HepG2 (cell line): ENCODE data around the gene CBX2. TPM values are rescaled to one million over a fixed set of nuclear protein-coding genes. Genes with fewer than 3 reads are reported as not detected.

Experiments
- ATM ChIP-seq: fragments of 450-650 bp; IDR thresholded peaks from 2 replicates; pipeline ENCODE4 v1.7.1; 2017; ENCODE audit warnings: mild to moderate bottlenecking, borderline replicate concordance
- CENPT ChIP-seq: sonication (generic); formaldehyde crosslinking; IDR thresholded peaks from 2 replicates; pipeline ENCODE4 v1.8.0; 2022; ENCODE audit warnings: low read depth, mild to moderate bottlenecking, moderate library complexity, missing genetic modification reagents
- ETV5 ChIP-seq: IDR thresholded peaks from 2 replicates; pipeline ENCODE4 v1.6.1; 2018; ENCODE audit warnings: missing biosample characterization, missing genetic modification reagents, inconsistent platforms, borderline replicate concordance
- FOXK1 ChIP-seq: sonication (generic); formaldehyde crosslinking; IDR thresholded peaks from 2 replicates; pipeline ENCODE4 v1.4.0; 2020; ENCODE audit warnings: low read depth, missing genetic modification reagents, borderline replicate concordance
- HIVEP1 ChIP-seq: sonication (generic); formaldehyde crosslinking; IDR thresholded peaks from 2 replicates; pipeline ENCODE4 v1.4.0; 2020; ENCODE audit warnings: mild to moderate bottlenecking, missing genetic modification reagents
- NCOR1 ChIP-seq: fragments of 200-600 bp; sonication (generic); IDR thresholded peaks from 2 replicates; pipeline ENCODE4 v1.7.0; 2017; ENCODE audit warnings: antibody characterized with exemption, low read length, borderline replicate concordance
- SIN3B ChIP-seq: fragments of 150-350 bp; IDR thresholded peaks from 2 replicates; pipeline ENCODE4 v1.6.1; 2014; ENCODE audit warnings: low read length
- SIX4 ChIP-seq: sonication (generic); formaldehyde crosslinking; IDR thresholded peaks from 2 replicates; pipeline ENCODE4 v1.4.0; 2020; ENCODE audit warnings: missing genetic modification reagents
- SMAD3 ChIP-seq: sonication (generic); formaldehyde crosslinking; IDR thresholded peaks from 2 replicates; pipeline ENCODE4 v1.4.0; 2020; ENCODE audit warnings: missing genetic modification reagents
- SP2 ChIP-seq: sonication (generic); formaldehyde crosslinking; IDR thresholded peaks from 2 replicates; pipeline ENCODE4 v1.5.1; 2020; ENCODE audit warnings: mild to moderate bottlenecking, missing genetic modification reagents
- ZBTB42 ChIP-seq: sonication (generic); formaldehyde crosslinking; IDR thresholded peaks from 2 replicates; pipeline ENCODE4 v1.5.0; 2020; ENCODE audit warnings: mild to moderate bottlenecking, missing genetic modification reagents
- ZEB1 ChIP-seq: IDR thresholded peaks from 2 replicates; pipeline ENCODE4 v1.6.1; 2012; ENCODE audit warnings: mild to moderate bottlenecking, low read depth, inconsistent platforms; ENCODE audit not compliant: insufficient replicate concordance
- ZFP41 ChIP-seq: sonication (generic); formaldehyde crosslinking; IDR thresholded peaks from 2 replicates; pipeline ENCODE4 v1.4.0; 2020; ENCODE audit warnings: mild to moderate bottlenecking, missing genetic modification reagents, borderline replicate concordance
- ZNF10 ChIP-seq: sonication (generic); formaldehyde crosslinking; IDR thresholded peaks from 2 replicates; pipeline ENCODE4 v1.4.0; 2020; ENCODE audit warnings: mild to moderate bottlenecking, low read depth, missing genetic modification reagents, borderline replicate concordance
- ZNF260 ChIP-seq: sonication (generic); formaldehyde crosslinking; IDR thresholded peaks from 2 replicates; pipeline ENCODE4 v1.4.0; 2020; ENCODE audit warnings: missing genetic modification reagents, low read depth, mild to moderate bottlenecking, borderline replicate concordance
- ZNF33B ChIP-seq: sonication (generic); formaldehyde crosslinking; IDR thresholded peaks from 2 replicates; pipeline ENCODE4 v1.5.1; 2020; ENCODE audit warnings: mild to moderate bottlenecking, missing genetic modification reagents
- ZNF367 ChIP-seq: sonication (generic); formaldehyde crosslinking; IDR thresholded peaks from 2 replicates; pipeline ENCODE4 v1.4.0; 2020; ENCODE audit warnings: missing genetic modification reagents, borderline replicate concordance
- ZSCAN25 ChIP-seq: sonication (generic); formaldehyde crosslinking; IDR thresholded peaks from 2 replicates; pipeline ENCODE4 v1.8.0; 2022; ENCODE audit warnings: mild to moderate bottlenecking, missing genetic modification reagents
- polyA plus RNA-seq, 8 experiments: library from polyadenylated mRNA; depleted of rRNA in 3 of 8; stranded (reverse) in 7 of 8; unstranded in 1 of 8; fragments of >200 nt; fragmentation: Illumina TruSeq in 4 of 8; extraction: Trizol in 4 of 8; gene quantifications; 2 replicates each; pipeline versions ENCODE4 v1.2.1 to v1.2.3, GENCODE V29; 2011 to 2016; ENCODE audit warnings: low read depth in 4 of 8, missing spikeins in 1 of 8, mixed read lengths in 1 of 8; ENCODE audit not compliant: insufficient read depth in 1 of 8
- total RNA-seq, 5 experiments: library from RNA; depleted of rRNA; stranded (reverse); fragments of >200 nt; fragmentation: Illumina TruSeq; extraction: Trizol; gene quantifications; 2 replicates each; pipeline ENCODE4 v1.2.3, GENCODE V29; 2016; ENCODE audit warnings: low read depth in 1 of 5
- TF ChIP-seq, protein P1 (sequence below): sonication (generic); formaldehyde crosslinking; IDR thresholded peaks from 2 replicates; pipeline ENCODE4 v1.4.0; 2020; ENCODE audit warnings: mild to moderate bottlenecking, low read depth, missing genetic modification reagents
- TF ChIP-seq, protein P2 (sequence below): sonication (generic); formaldehyde crosslinking; IDR thresholded peaks from 2 replicates; pipeline ENCODE4 v1.4.0; 2020; ENCODE audit warnings: missing genetic modification reagents
- TF ChIP-seq, protein P3 (sequence below): IDR thresholded peaks from 2 replicates; pipeline ENCODE4 v1.6.1; 2016
- TF ChIP-seq, protein P4 (sequence below): sonication (generic); formaldehyde crosslinking; IDR thresholded peaks from 2 replicates; pipeline ENCODE4 v1.4.0; 2020; ENCODE audit warnings: mild to moderate bottlenecking, missing genetic modification reagents, borderline replicate concordance

The CBX2 gene
- total and polyA plus RNA-seq, 2 of the 13 experiments (the other 11 are each of a cell fraction or from before 2014, with no cell fraction given): 14.5 to 31.1 TPM

DNA sequence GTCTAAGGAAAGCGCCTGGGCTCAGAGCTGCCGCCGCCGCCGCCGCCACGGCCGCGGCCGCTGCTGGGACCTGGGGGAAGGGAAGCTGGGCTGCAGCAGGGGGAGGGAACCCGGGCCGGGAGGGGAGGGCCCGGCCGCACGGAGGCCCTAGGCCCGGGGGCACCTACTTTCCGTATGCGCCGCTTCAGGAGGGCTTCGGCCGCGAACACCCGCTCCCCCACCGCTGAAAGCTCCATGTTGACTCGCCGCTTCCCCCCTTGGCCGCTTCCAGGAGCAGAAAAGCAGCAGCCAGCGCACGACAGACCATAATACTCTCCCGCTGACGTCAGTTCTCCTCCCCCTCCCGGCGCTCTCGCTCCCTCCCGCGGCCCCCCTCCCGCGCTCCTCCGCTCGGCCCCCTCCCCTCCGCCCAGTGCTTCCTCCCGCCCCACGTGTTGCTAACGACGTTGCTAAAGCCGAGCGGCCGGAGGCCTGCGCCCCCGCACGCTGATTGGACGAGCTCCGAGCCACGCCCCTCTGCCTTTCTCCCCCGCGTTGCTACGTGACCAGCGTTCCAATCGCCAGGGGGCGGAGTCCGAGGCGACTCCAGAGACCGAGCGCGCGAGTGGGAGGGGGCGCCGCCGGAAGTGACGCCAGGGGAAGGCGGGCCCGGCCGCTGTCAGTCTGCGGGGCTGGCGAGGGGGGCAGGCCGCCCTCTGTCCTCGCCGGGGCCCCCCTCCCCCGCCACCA, 19.0 kb downstream of the CBX2 start, which contains the start of gene CBX8 (continued):
- TF ChIP-seq SP2 (CRISPR knock-in tag) (peak; percentile 96), ZSCAN25 (CRISPR knock-in tag) (peak; percentile 12; the same call in 1 of the 2 replicates), ETV5 (peak; percentile 34; the same call in 1 of the 2 replicates), CENPT (CRISPR knock-in tag) (no peak), HIVEP1 (CRISPR knock-in tag) (no peak; the same call in 1 of the 2 replicates), SIX4 (CRISPR knock-in tag) (no peak), ATM (no peak), SIN3B (no peak), NCOR1 (no peak), ZNF10 (CRISPR knock-in tag) (no peak), FOXK1 (CRISPR knock-in tag) (peak; percentile 64), ZNF367 (CRISPR knock-in tag) (no peak), ZBTB42 (CRISPR knock-in tag) (no peak; the same call in 1 of the 2 replicates), ZNF33B (CRISPR knock-in tag) (no peak; the same call in 1 of the 2 replicates), ZEB1 (no peak), ZFP41 (CRISPR knock-in tag) (no peak), ZNF260 (no peak), SMAD3 (no peak)
- TF ChIP-seq, protein P1, sequence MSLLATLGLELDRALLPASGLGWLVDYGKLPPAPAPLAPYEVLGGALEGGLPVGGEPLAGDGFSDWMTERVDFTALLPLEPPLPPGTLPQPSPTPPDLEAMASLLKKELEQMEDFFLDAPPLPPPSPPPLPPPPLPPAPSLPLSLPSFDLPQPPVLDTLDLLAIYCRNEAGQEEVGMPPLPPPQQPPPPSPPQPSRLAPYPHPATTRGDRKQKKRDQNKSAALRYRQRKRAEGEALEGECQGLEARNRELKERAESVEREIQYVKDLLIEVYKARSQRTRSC: 0 out of 2 replicates have a peak, but pooled peaks have one; percentile 16
- TF ChIP-seq, protein P2, sequence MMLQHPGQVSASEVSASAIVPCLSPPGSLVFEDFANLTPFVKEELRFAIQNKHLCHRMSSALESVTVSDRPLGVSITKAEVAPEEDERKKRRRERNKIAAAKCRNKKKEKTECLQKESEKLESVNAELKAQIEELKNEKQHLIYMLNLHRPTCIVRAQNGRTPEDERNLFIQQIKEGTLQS (CRISPR knock-in tag): peak; percentile 64
- TF ChIP-seq, protein P3, sequence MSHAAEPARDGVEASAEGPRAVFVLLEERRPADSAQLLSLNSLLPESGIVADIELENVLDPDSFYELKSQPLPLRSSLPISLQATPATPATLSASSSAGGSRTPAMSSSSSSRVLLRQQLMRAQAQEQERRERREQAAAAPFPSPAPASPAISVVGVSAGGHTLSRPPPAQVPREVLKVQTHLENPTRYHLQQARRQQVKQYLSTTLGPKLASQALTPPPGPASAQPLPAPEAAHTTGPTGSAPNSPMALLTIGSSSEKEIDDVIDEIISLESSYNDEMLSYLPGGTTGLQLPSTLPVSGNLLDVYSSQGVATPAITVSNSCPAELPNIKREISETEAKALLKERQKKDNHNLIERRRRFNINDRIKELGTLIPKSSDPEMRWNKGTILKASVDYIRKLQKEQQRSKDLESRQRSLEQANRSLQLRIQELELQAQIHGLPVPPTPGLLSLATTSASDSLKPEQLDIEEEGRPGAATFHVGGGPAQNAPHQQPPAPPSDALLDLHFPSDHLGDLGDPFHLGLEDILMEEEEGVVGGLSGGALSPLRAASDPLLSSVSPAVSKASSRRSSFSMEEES (CRISPR knock-in tag): no peak
- TF ChIP-seq, protein P4, sequence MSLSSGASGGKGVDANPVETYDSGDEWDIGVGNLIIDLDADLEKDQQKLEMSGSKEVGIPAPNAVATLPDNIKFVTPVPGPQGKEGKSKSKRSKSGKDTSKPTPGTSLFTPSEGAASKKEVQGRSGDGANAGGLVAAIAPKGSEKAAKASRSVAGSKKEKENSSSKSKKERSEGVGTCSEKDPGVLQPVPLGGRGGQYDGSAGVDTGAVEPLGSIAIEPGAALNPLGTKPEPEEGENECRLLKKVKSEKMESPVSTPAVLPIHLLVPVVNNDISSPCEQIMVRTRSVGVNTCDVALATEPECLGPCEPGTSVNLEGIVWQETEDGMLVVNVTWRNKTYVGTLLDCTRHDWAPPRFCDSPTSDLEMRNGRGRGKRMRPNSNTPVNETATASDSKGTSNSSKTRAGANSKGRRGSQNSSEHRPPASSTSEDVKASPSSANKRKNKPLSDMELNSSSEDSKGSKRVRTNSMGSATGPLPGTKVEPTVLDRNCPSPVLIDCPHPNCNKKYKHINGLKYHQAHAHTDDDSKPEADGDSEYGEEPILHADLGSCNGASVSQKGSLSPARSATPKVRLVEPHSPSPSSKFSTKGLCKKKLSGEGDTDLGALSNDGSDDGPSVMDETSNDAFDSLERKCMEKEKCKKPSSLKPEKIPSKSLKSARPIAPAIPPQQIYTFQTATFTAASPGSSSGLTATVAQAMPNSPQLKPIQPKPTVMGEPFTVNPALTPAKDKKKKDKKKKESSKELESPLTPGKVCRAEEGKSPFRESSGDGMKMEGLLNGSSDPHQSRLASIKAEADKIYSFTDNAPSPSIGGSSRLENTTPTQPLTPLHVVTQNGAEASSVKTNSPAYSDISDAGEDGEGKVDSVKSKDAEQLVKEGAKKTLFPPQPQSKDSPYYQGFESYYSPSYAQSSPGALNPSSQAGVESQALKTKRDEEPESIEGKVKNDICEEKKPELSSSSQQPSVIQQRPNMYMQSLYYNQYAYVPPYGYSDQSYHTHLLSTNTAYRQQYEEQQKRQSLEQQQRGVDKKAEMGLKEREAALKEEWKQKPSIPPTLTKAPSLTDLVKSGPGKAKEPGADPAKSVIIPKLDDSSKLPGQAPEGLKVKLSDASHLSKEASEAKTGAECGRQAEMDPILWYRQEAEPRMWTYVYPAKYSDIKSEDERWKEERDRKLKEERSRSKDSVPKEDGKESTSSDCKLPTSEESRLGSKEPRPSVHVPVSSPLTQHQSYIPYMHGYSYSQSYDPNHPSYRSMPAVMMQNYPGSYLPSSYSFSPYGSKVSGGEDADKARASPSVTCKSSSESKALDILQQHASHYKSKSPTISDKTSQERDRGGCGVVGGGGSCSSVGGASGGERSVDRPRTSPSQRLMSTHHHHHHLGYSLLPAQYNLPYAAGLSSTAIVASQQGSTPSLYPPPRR (CRISPR knock-in tag): no peak
